Fibroblast of lung (primary cell): ENCODE results near the gene TMEM256. TPM values are rescaled to one million over a fixed set of nuclear protein-coding genes. Genes with fewer than 3 reads are reported as not detected.

Experiments
- DNase-seq, 2 donors: peaks; one replicate each; pipeline versions ENCODE4 v3.0.0 to v3.0.0-alpha.2; 2010; ENCODE audit warnings: low read depth in 2 of 2
- H2AFZ ChIP-seq: 2 replicates; pipeline ENCODE4 v1.5.1; 2012; ENCODE audit warnings: low read length, control low read depth, inconsistent platforms
- H3K27ac ChIP-seq: 2 replicates; pipeline ENCODE4 v1.5.1; 2011; ENCODE audit warnings: low read length, control low read depth; ENCODE audit not compliant: insufficient read depth
- H3K27me3 ChIP-seq: 2 replicates; pipeline ENCODE4 v1.5.1; 2011; ENCODE audit warnings: mild to moderate bottlenecking, low read length; ENCODE audit not compliant: control insufficient read depth, insufficient read depth
- H3K36me3 ChIP-seq: 2 replicates; pipeline ENCODE4 v1.5.1; 2011; ENCODE audit warnings: low read length; ENCODE audit not compliant: control insufficient read depth, insufficient read depth
- H3K4me1 ChIP-seq: 2 replicates; pipeline ENCODE4 v1.5.1; 2011; ENCODE audit warnings: low read length; ENCODE audit not compliant: control insufficient read depth, insufficient read depth; ENCODE audit errors: extremely low read depth
- H3K4me2 ChIP-seq: 2 replicates; pipeline ENCODE4 v1.5.1; 2011; ENCODE audit warnings: low read length, control low read depth; ENCODE audit not compliant: insufficient read depth; ENCODE audit errors: extremely low read depth
- H3K4me3 ChIP-seq, 4 experiments: fragments of 200-600 bp in 1 of 4; sonication (generic) in 1 of 4; replicated peaks in 1 of 4; 2 replicates each; pipeline ENCODE4 v1.5.1; 2011 to 2016; ENCODE audit warnings: low read length in 4 of 4, low read depth in 3 of 4, mild to moderate bottlenecking in 3 of 4, control low read depth in 2 of 4, inconsistent platforms in 1 of 4, mixed read lengths in 1 of 4; ENCODE audit not compliant: insufficient read depth in 1 of 4; ENCODE audit errors: control extremely low read depth in 1 of 4
- H3K79me2 ChIP-seq: 2 replicates; pipeline ENCODE4 v1.5.1; 2012; ENCODE audit warnings: mild to moderate bottlenecking, low read length, inconsistent platforms; ENCODE audit not compliant: control insufficient read depth, insufficient read depth
- H3K9ac ChIP-seq: 2 replicates; pipeline ENCODE4 v1.5.1; 2011; ENCODE audit warnings: mild to moderate bottlenecking, low read length, control low read depth; ENCODE audit not compliant: insufficient read depth
- H3K9me3 ChIP-seq: 2 replicates; pipeline ENCODE4 v1.5.1; 2012; ENCODE audit warnings: low read depth, low read length; ENCODE audit not compliant: control insufficient read depth, insufficient read depth
- H4K20me1 ChIP-seq: 2 replicates; pipeline ENCODE4 v1.5.1; 2011; ENCODE audit warnings: low read length; ENCODE audit not compliant: control insufficient read depth, insufficient read depth; ENCODE audit errors: extremely low read depth
- EZH2 ChIP-seq: IDR thresholded peaks from 2 replicates; pipeline ENCODE4 v1.5.1; 2012; ENCODE audit warnings: low read length, control low read depth, mild to moderate bottlenecking; ENCODE audit errors: missing control alignments
- polyA plus RNA-seq, 2 donors: library from polyadenylated mRNA; depleted of rRNA in 1 of 2; stranded (reverse) in 1 of 2; unstranded in 1 of 2; fragments of >200 nt; gene quantifications; 2 replicates each; pipeline ENCODE4 v1.2.1, GENCODE V29; 2011 to 2012; ENCODE audit warnings: missing spikeins in 1 of 2
- total RNA-seq: library from RNA; depleted of rRNA; stranded (reverse); fragments of >200 nt; gene quantifications from 2 replicates; pipeline ENCODE4 v1.2.1, GENCODE V29; 2014
- TF ChIP-seq, protein P1 (sequence below), 2 donors: IDR thresholded peaks in 1 of 2; conservative IDR thresholded peaks in 1 of 2; 1 replicate in 1 of 2; 2 replicates in 1 of 2; pipeline ENCODE4 v1.5.1; 2011 to 2012; ENCODE audit warnings: low read length in 2 of 2, control low read depth in 1 of 2, inconsistent platforms in 1 of 2, low read depth in 1 of 2, mild to moderate bottlenecking in 1 of 2

TMEM256 gene
- total and polyA plus RNA-seq, 2 donors (not counting 1 experiment from before 2014, with no cell fraction given), result 59.1 to 206 TPM

DNA sequence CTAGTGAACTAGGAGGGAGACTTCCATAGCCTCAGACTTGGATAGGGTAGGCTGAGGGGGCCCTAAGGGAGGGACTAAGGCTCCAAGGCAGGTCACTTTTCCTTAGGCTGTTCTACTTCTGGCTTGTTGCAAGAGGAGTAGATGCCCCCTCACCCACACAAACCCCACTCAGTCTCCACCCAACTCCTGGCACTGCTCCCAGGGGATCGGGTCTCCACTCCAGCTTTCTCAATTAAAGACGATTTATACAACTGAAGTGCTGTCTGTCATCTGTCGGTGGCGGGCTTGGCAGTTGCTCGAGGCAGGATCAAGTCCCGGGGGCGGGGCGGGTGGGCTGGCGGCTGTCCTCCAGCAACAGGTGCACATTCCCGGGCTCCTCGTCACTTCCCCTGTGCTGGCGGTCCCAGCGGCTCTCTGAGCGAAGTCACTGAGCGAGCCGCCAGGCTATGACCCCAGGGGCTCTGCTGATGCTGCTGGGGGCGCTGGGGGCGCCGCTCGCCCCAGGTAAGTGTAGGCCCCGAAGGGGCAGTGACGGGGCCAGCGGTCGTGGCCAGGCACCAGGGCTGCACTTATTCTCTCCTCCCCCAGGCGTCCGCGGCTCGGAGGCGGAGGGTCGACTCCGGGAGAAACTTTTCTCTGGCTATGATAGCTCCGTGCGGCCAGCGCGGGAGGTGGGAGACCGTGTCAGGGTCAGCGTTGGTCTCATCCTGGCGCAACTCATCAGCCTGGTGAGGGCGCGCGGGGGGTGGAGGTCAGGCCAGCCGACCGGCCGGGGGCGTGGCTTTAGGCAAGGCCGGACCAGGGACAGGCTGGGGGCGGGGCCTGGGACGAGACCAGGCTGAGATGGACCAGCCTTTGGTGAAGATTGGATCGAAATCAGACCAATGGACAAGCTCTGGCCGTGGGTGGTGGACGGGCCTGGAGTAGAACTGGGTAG lies 41.1 kb upstream of the TMEM256 start, which contains the start of gene CHRNB1:
Gene CHRNB1 (plus strand): TSS at position 380 of the 937 bp plus-strand sequence. CDS start 67 bp downstream, at position 447.
- no peak within 1 kb of the TSS for H3K27ac ChIP-seq

DNA sequence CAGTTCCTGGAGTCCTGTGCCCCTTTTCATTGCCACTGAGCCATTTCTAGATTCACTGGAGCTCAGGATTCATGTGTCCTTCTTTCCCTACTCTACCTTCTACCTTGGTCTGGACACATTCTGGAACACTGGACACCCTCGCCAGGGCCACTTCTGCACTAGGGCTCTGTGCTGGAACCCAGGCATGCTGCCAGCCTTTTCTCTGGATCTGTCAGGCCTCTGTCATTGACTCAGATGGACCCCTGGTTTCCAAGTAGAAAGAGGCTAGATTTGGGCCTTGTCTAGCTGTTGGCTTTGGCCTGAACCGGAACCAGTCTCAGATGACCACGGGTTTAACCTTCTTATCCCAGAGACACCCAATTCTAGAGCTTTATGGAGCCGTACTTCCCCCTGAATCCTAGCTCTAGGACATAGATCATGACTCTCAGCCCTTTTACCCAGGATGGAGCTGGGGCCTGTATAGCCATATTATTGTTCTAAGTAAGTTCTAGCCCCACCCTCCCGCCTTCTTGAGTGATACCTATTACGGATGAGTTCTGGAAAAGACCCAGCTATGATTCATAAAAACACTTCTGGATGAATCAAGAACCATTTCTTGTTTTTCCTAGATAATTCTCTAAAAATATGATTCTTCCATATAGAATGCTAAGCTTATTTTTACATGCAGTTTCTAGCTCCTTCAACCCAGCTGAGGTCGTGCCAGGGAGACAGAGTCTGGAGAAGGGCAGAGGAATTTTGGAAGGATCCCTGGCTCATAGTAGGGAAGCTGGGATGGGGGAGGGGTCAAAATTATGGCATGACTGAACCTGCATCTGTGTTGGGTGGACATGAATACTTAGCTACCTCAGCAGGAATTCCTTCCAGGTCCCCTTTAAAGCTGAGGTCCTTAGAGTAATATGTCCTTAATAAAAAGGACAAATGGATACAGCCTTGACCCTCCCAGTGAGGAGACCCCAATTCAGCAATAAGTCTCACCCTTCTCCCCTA lies 39.9 kb upstream of the TMEM256 start:
- H3K4me3 ChIP-seq, result no peak overlapping the region
- DNase-seq, result peak; percentile 52 to 72
- no peaks in the 10 kb centered on the region for H3K9me3 ChIP-seq
- no peak overlapping the region for H3K9ac ChIP-seq
- H3K27ac ChIP-seq, result no peak overlapping the region
- H3K79me2 ChIP-seq, result no peaks in the 10 kb centered on the region
- H3K4me2 ChIP-seq, result no peak overlapping the region
- H3K36me3 ChIP-seq, result no peaks in the 10 kb centered on the region
- H3K27me3 ChIP-seq, result peaks cover 31% of the 10 kb centered on the region
- TF ChIP-seq, protein P1, sequence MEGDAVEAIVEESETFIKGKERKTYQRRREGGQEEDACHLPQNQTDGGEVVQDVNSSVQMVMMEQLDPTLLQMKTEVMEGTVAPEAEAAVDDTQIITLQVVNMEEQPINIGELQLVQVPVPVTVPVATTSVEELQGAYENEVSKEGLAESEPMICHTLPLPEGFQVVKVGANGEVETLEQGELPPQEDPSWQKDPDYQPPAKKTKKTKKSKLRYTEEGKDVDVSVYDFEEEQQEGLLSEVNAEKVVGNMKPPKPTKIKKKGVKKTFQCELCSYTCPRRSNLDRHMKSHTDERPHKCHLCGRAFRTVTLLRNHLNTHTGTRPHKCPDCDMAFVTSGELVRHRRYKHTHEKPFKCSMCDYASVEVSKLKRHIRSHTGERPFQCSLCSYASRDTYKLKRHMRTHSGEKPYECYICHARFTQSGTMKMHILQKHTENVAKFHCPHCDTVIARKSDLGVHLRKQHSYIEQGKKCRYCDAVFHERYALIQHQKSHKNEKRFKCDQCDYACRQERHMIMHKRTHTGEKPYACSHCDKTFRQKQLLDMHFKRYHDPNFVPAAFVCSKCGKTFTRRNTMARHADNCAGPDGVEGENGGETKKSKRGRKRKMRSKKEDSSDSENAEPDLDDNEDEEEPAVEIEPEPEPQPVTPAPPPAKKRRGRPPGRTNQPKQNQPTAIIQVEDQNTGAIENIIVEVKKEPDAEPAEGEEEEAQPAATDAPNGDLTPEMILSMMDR (conservative IDR thresholded peaks at IDR 0.05 in 1 of 2, IDR thresholded peaks at IDR 0.05 in 1 of 2; ENCODE audit: low read depth in 1 of 2, low read length in 2 of 2), result no peak
- no peak for TF ChIP-seq EZH2
- H4K20me1 ChIP-seq, result no peaks in the 10 kb centered on the region
- H3K4me1 ChIP-seq, result peaks cover 15% of the 10 kb centered on the region
- no peak overlapping the region for H2AFZ ChIP-seq

More for the DNA sequence above, 41.1 kb upstream of the TMEM256 start, which contains the start of gene CHRNB1:
- Histone ChIP-seq H4K20me1 (no peaks in the 10 kb centered on the region), H3K4me3 (peak within 1 kb of the TSS; percentile 9 to 49 (median 21)), H3K4me2 (peak within 1 kb of the TSS; percentile 59), H3K79me2 (no peaks in the 10 kb centered on the region), H3K4me1 (peaks cover 13% of the 10 kb centered on the region), H3K36me3 (no peaks in the 10 kb centered on the region), H3K27me3 (peaks cover 27% of the 10 kb centered on the region), H3K9ac (no peak within 1 kb of the TSS), H2AFZ (peak within 1 kb of the TSS; percentile 20), H3K9me3 (no peaks in the 10 kb centered on the region)
- TF ChIP-seq, protein P1 (conservative IDR thresholded peaks at IDR 0.05 in 1 of 2, IDR thresholded peaks at IDR 0.05 in 1 of 2; ENCODE audit: low read depth in 1 of 2, low read length in 2 of 2), result no peak
- TF ChIP-seq EZH2, result no peak
- DNase-seq, result peak; percentile 20 to 52

DNA sequence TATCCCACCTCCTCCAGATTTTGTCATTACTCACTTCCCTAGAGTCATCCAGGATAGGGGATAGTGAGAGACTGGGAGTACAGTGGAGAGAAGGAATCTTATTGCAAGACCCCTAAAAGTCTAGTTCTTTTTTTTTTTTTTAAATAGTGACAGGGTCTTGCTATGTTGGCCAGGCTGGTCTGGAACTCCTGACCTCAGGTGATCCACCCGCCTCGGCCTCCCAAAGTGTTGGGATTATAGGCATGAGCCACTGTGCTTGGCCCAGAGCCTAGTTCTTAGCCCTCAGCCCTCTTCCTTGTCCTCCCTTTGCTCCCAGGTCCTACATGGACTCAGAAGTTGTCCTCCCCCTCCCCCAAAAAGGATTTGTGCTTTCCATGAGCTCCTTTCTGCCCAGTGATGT lies 38.2 kb upstream of the TMEM256 start:
- no peaks in the 10 kb centered on the region for H3K9me3 ChIP-seq
- H3K36me3 ChIP-seq, result no peaks in the 10 kb centered on the region
- peaks cover 35% of the 10 kb centered on the region for H3K27me3 ChIP-seq
- H3K4me2 ChIP-seq, result no peak overlapping the region
- H2AFZ ChIP-seq, result no peak overlapping the region
- no peak overlapping the region for H3K27ac ChIP-seq
- H3K9ac ChIP-seq, result no peak overlapping the region
- H3K4me3 ChIP-seq, result no peak overlapping the region
- TF ChIP-seq EZH2, result no peak
- TF ChIP-seq, protein P1 (conservative IDR thresholded peaks at IDR 0.05 in 1 of 2, IDR thresholded peaks at IDR 0.05 in 1 of 2; ENCODE audit: low read depth in 1 of 2, low read length in 2 of 2), result no peak
- no peaks in the 10 kb centered on the region for H3K79me2 ChIP-seq
- no peak for DNase-seq
- no peaks in the 10 kb centered on the region for H4K20me1 ChIP-seq
- H3K4me1 ChIP-seq, result peaks cover 18% of the 10 kb centered on the region
